ENCODE measurements around the gene SNAP29.
"Not testable (repeated sequence)": the region's sequence is repeated elsewhere in the genome, so short reads cannot be mapped to it uniquely, and the experiment has no call there.

SNAP29 gene

GRCh38 chr22:20889025-20889704 is 30.4 kb downstream of the SNAP29 start:
- Histone ChIP-seq H3F3A (ENCODE audit: insufficient read depth, low read length) (no peaks in the 10 kb centered on the region), H3K4me1 (ENCODE audit: insufficient read depth, low read length, severe bottlenecking) (no peaks in the 10 kb centered on the region), H3K9me3 (ENCODE audit: low read length) (no peaks in the 10 kb centered on the region), H4K20me1 (ENCODE audit: insufficient read depth, low read length) (no peaks in the 10 kb centered on the region), H3K4me2 (ENCODE audit: low read length) (no peak overlapping the region), H3K9me2 (ENCODE audit: low read depth, low read length) (no peaks in the 10 kb centered on the region), H3K9ac (ENCODE audit: low read length) (no peak overlapping the region), H3K4me3 (ENCODE audit: low read depth, low read length, poor library complexity, severe bottlenecking) (no peak overlapping the region), H2AFZ (ENCODE audit: low read length) (no peak overlapping the region), H3K27ac (ENCODE audit: low read depth, low read length, poor library complexity, severe bottlenecking) (no peak overlapping the region), H3K36me3 (ENCODE audit: insufficient read depth, low read length) (peaks cover 44% of the 10 kb centered on the region), H3K27me3 (ENCODE audit: insufficient read depth, low read length) (no peaks in the 10 kb centered on the region), H3K79me2 (ENCODE audit: insufficient read depth, low read length) (no peaks in the 10 kb centered on the region)
- TF ChIP-seq EZH2 (IDR thresholded peaks at IDR 0.05; ENCODE audit: borderline replicate concordance, low read length) (no peak), CTCF (IDR thresholded peaks at IDR 0.05; ENCODE audit: low read length) (no peak)

GRCh38 chr22:20889904-20890540 is 31.2 kb downstream of the SNAP29 start:
- no peak overlapping the region for H2AFZ ChIP-seq (ENCODE audit: low read length)
- H3K9me3 ChIP-seq (ENCODE audit: low read length) = no peaks in the 10 kb centered on the region
- no peaks in the 10 kb centered on the region for H3K27me3 ChIP-seq (ENCODE audit: insufficient read depth, low read length)
- no peaks in the 10 kb centered on the region for H3K4me1 ChIP-seq (ENCODE audit: insufficient read depth, low read length, severe bottlenecking)
- H3K79me2 ChIP-seq (ENCODE audit: insufficient read depth, low read length) = no peaks in the 10 kb centered on the region
- no peak overlapping the region for H3K27ac ChIP-seq (ENCODE audit: low read depth, low read length, poor library complexity, severe bottlenecking)
- H3K36me3 ChIP-seq (ENCODE audit: insufficient read depth, low read length) = peaks cover 39% of the 10 kb centered on the region
- H3F3A ChIP-seq (ENCODE audit: insufficient read depth, low read length) = no peaks in the 10 kb centered on the region
- no peak overlapping the region for H3K4me2 ChIP-seq (ENCODE audit: low read length)
- no peak overlapping the region for H3K4me3 ChIP-seq (ENCODE audit: low read depth, low read length, poor library complexity, severe bottlenecking)
- H3K9me2 ChIP-seq (ENCODE audit: low read depth, low read length) = no peaks in the 10 kb centered on the region
- H4K20me1 ChIP-seq (ENCODE audit: insufficient read depth, low read length) = no peaks in the 10 kb centered on the region
- H3K9ac ChIP-seq (ENCODE audit: low read length) = no peak overlapping the region
- no peak for TF ChIP-seq CTCF (IDR thresholded peaks at IDR 0.05; ENCODE audit: low read length)
- no peak for TF ChIP-seq EZH2 (IDR thresholded peaks at IDR 0.05; ENCODE audit: borderline replicate concordance, low read length)

- H3K4me1 ChIP-seq (ENCODE audit: insufficient read depth, low read length, severe bottlenecking) = no peaks in the 10 kb centered on the region
Observed at GRCh38 chr22:20890975-20891374, 32.2 kb downstream of the SNAP29 start.

GRCh38 chr22:20897737-20898136 is 38.9 kb downstream of the SNAP29 start:
- H3K9me3 ChIP-seq (ENCODE audit: low read length); H3K27ac ChIP-seq (ENCODE audit: low read depth, low read length, poor library complexity, severe bottlenecking); H3K36me3 ChIP-seq (ENCODE audit: insufficient read depth, low read length); H3F3A ChIP-seq (ENCODE audit: insufficient read depth, low read length); H3K9ac ChIP-seq (ENCODE audit: low read length); H3K4me1 ChIP-seq (ENCODE audit: insufficient read depth, low read length, severe bottlenecking); H4K20me1 ChIP-seq (ENCODE audit: insufficient read depth, low read length); H3K79me2 ChIP-seq (ENCODE audit: insufficient read depth, low read length); H3K4me2 ChIP-seq (ENCODE audit: low read length); H2AFZ ChIP-seq (ENCODE audit: low read length); H3K9me2 ChIP-seq (ENCODE audit: low read depth, low read length); H3K27me3 ChIP-seq (ENCODE audit: insufficient read depth, low read length); H3K4me3 ChIP-seq (ENCODE audit: low read depth, low read length, poor library complexity, severe bottlenecking): not testable (repeated sequence)

More at GRCh38 chr22:20890975-20891374, 32.2 kb downstream of the SNAP29 start:
- Histone ChIP-seq H3K9ac (ENCODE audit: low read length) (no peak overlapping the region), H3F3A (ENCODE audit: insufficient read depth, low read length) (no peaks in the 10 kb centered on the region), H3K36me3 (ENCODE audit: insufficient read depth, low read length) (peaks cover 33% of the 10 kb centered on the region), H2AFZ (ENCODE audit: low read length) (no peak overlapping the region), H3K4me3 (ENCODE audit: low read depth, low read length, poor library complexity, severe bottlenecking) (no peak overlapping the region), H3K79me2 (ENCODE audit: insufficient read depth, low read length) (no peaks in the 10 kb centered on the region), H3K27me3 (ENCODE audit: insufficient read depth, low read length) (no peaks in the 10 kb centered on the region), H3K9me2 (ENCODE audit: low read depth, low read length) (no peaks in the 10 kb centered on the region), H3K4me2 (ENCODE audit: low read length) (no peak overlapping the region), H3K9me3 (ENCODE audit: low read length) (no peaks in the 10 kb centered on the region), H3K27ac (ENCODE audit: low read depth, low read length, poor library complexity, severe bottlenecking) (no peak overlapping the region), H4K20me1 (ENCODE audit: insufficient read depth, low read length) (no peaks in the 10 kb centered on the region)
- TF ChIP-seq EZH2 (IDR thresholded peaks at IDR 0.05; ENCODE audit: borderline replicate concordance, low read length) (no peak), CTCF (IDR thresholded peaks at IDR 0.05; ENCODE audit: low read length) (no peak)

Measured in OCI-LY1 (cell line).